Measurements from ENCODE around the gene RGPD3.
"Not testable (repeated sequence)": the region's sequence is repeated elsewhere in the genome, so short reads cannot be mapped to it uniquely, and the experiment has no call there.

DNA sequence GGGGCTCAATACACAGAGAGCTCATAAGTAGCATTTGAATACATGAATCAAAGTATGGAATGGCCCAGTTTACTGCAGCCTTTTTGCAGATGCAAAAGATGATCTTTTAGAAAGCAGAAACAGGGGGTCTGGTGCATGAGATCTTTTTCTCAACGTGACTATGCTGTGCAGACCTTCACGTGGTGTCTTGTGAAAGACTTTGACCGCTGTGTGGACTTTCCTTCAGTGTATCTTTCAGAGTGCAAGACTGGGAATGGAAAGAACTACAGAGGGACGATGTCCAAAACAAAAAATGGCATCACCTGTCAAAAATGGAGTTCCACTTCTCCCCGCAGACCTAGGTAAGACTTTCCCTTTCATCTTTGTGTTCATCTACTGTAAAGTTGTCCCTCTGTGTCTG is 77.5 kb downstream of the RGPD3 start:
- TF ChIP-seq EZH2 (IDR thresholded peaks at IDR 0.05; ENCODE audit: borderline replicate concordance); EZH2phosphoT487 (IDR thresholded peaks at IDR 0.05; ENCODE audit: low read depth, severe bottlenecking, unreplicated experiment): not testable (repeated sequence)
- TF ChIP-seq, protein P1, sequence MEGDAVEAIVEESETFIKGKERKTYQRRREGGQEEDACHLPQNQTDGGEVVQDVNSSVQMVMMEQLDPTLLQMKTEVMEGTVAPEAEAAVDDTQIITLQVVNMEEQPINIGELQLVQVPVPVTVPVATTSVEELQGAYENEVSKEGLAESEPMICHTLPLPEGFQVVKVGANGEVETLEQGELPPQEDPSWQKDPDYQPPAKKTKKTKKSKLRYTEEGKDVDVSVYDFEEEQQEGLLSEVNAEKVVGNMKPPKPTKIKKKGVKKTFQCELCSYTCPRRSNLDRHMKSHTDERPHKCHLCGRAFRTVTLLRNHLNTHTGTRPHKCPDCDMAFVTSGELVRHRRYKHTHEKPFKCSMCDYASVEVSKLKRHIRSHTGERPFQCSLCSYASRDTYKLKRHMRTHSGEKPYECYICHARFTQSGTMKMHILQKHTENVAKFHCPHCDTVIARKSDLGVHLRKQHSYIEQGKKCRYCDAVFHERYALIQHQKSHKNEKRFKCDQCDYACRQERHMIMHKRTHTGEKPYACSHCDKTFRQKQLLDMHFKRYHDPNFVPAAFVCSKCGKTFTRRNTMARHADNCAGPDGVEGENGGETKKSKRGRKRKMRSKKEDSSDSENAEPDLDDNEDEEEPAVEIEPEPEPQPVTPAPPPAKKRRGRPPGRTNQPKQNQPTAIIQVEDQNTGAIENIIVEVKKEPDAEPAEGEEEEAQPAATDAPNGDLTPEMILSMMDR (IDR thresholded peaks at IDR 0.05; ENCODE audit: poor library complexity), result not testable (repeated sequence)
